Activated CD8-positive, alpha-beta memory T cell treated with anti-CD3 and anti-CD28 coated beads, Interleukin-2, amount 50 U/mL, for 1 hour (primary cell): ENCODE data around the gene RNLS.
"Not testable (repeated sequence)": the region's sequence is repeated elsewhere in the genome, so short reads cannot be mapped to it uniquely, and the experiment has no call there.

Experiments
- DNase-seq: peaks from one replicate; pipeline ENCODE4 v3.0.0-alpha.2; 2020; ENCODE audit errors: extremely low read depth

RNLS gene

DNA sequence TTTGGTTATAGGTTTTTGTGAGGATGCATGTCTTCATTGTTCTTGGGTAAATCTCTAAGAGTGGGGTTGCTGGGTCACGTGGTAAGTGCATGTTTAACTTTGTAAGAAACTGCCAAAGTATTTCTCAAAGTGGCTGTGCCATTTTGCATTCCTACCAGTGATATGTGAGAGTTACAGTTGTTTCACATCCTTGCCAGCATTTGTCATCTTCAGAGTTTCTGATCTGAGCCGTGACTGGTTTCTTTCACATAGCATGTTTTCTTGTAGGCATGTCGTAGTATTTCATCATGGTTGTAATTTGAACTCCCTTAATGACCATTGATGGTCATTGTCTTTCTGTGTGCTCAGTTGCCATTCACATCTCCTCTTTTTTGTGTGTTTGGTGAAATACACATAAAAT is 286.0 kb downstream of the RNLS start:
- no peak for DNase-seq

DNA sequence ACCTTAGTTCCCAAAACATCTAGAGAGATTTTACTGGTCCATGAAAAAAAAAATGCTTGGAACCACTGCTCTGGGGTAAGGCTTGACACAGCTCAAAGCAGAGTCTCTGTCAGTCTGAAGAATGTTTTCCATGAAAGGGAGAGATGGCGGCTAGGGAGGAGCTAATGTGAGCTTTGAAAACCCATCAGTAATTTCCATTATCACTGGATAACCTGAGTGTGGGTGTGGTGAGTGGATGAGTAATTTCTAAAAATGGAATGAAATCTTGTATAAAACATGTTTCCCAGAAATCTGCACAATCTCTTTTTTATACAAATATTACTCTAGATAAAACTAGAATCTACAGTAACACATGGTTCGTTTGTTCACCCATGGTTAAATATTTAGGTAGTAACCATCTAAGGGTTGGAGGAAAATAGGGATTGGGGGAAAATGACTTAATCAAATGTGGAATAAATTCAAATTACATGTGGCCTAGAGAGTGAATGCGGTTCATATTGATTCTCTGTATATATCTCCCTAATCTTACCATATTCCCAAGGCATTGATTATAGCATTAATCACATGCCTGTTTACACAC is 289.4 kb downstream of the RNLS start:
- DNase-seq, result no peak

DNA sequence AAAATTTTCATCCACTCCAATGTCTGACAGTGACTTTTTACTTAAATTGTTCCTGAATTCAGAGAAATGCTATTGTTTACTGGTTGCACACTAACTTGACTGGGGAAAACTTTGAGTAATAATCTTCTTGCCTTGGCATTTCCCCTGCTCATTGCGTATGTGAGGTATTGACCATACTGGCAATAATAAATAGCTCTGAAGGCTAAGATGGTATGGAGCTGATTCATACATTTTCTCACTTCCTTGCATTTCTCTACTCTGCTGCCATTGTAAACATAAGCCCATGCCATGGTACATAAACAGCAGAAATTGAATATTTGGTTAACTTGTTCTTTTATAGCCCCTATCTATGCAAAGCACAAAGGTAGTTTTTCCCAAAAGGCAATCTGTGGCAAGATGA is 290.0 kb downstream of the RNLS start:
- no peak for DNase-seq

DNA sequence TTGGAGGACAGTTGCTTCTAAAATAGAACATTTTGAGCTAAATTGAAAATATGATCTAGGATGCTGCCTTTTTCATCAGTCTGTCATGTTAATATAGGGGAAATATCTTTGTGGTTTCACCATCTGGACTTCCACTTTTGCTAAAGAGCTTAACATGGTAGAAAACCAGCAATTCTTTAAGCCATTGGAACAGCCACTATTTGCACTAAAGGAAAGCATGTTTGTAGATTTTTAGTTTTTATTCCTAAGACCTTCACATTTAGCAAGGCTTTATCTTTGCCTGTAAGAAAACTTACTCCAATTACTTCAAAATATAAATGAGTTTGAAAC is 291.0 kb downstream of the RNLS start:
- DNase-seq, result no peak

DNA sequence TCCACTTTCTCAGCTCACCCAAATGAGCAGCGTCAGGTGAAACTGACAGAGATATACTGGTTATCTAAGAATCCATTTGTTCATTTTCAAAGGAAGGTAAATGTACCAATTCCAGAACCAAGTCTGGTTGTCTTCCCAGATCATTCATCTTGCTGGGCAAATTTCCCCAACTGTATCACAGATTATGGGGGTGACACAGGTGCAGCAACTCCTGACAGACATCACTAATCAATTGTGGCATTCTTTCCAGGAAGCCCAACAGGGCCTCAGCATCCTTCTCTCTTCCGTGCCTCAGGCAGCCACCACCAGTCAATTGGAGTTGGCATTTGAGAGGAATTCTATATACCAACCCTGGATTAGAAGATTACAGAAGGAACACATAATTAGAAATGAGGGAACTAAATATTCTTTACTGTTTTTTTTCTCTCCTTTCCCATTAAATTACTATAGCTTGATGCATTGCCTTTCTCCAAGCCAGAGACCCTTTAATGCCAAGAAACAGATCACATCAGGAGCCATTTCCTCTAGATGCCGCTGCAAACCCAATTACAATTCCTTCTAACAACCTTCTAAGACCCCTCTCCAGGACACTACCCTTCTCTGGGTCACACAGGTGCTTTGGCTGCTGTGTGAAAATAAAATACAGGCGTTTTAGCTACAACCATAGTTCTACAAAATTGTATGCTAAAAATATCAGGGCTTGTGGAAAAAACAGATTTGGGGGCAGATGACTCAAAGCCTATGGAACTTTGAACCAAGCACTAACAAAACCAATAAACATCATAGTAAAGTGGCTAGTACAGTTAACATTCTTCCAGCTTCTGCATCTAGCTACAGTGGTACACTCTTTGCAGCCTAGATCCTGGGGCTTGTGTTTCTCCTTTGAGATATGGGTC is 291.6 kb downstream of the RNLS start:
- no peak for DNase-seq

DNA sequence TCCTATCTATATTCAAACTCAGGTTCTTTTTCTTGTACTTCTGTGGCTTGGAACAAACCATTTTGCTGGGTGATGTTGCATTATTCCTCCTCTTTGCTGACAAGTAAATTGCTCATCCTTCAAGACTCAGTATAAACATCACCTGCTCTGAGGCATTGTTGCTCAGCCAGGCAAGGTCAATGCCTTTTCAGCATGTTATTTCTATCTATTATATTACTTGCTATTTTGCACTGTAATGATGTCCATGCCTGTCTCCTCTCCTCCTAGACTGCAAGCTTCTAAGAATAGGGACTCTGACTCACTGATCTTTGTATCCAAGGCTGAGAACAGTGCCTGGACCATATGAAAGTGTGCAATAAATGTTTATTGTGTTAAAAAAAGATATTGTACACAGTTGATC is 293.8 kb downstream of the RNLS start:
- no peak for DNase-seq

DNA sequence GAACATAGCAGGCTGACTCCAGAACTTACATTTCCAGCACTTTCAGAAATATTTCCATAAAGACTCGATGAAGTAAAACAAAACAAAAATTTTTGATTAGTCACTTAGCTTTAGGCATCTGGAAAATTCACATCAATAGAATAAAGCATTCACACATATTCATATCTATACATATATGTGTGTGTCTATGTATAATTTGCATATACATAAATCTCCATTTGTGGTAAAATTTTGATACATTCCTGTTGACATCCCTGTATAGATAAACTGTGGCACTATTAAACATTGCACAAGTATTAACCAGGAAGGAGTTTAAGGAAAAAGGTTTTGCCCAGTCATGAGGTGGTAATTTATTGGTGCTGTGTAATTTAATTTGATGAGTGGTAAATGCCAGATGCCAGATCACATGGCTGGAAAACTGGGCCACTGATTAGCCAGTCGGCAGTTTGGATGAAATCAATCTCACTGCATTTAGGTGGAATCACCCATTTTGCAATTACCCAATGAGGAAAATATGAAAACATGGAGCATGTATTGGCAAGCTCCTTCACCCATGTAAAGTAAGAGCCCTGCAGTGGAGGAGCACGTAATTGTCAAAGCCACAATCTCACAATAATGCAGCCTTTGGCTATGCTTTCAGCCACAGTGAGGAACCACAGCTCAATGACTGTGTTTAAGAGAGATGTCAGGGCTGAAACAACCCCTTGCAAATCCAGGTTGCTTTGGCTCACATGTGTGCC is 294.6 kb downstream of the RNLS start:
- no peak for DNase-seq

DNA sequence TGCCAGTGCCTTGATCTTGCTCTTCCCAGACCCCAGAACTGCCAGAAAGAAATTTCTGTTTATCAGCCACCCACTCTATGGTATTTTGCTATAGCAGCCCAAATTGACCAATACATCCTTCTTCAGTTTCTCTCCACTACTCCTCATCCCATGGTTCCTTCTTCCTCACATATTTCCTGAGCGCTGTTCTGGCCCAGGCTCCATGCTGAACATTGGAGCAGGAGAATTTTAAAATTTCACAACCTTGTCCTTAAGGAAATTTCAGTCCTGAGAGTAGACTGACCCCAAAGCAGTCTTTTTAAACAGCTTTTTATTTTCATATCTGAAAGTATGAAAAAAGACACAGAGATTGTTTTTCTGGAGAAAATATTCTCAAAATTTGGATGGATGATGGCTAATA is 297.1 kb downstream of the RNLS start:
- DNase-seq, result no peak

DNA sequence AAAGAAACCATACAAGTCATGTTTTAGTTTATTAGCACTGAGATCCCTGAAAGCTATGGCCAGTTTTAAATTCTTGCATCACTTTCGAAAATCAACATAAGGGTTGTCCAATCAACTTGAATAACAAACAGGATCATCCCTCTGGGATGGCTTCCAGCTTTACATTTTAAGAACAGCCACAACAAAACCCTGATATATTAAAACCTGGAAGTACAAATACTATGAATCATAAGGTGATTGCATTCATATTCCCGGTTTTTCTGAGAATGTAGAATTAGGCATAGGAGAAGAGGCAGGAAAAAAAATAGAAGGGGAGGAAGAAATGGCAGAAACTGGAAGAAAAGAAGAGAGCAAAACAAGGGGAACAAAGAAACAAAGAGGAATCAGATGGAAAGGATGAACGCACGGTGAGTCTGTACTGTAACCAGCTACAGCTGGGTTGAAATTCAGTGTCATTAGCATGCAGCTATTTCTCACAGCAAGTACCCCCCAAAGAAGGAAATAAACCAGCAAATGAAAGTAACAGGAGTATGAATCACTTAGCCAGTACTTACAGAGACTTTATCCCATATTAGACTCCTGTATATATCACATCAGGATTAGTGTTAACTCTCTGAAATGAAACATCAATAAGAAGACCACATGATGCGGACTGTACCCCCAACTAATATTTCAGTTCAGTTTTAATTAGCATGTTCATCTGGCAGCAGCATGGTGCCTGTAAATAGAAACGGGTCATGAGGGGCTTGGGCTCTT is 301.3 kb downstream of the RNLS start:
- no peak for DNase-seq

DNA sequence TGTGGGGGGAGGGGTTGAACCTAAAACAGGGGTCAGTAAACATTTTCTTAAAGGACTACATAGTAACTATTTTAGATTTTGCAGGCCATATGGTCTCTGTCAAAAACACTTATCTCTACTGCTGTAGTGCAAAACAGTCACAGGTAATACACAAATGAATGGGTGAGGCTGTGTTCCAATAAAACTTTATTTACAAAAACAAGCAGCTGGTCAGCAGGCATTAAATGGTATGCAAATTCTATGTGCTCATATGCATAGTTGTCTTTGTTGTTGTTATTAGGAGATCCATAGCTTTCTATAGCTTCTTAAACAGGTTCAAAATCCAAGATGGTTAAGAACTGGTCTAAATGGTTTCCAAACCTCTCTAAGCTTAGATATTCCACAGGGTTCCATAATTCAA is 302.6 kb downstream of the RNLS start:
- no peak for DNase-seq

DNA sequence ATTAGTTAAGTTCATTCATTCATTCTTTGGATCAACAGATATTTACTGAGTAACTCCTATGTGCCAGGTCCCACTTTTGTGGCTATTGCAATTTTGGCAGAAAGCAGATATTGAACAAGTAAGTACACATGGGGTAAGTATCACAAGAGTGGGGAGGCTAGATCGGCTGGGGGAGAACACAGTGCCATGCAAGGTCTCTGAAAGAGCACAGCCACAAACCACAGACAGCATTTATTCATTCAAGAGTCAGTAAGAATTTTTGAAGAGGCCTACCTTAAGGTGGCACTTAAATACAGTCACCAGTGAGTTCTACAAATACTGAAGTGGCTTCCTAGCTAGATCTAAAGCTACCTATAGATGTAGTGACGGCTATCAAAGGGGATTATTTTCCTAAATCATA is 304.2 kb downstream of the RNLS start:
- DNase-seq, result no peak

DNA sequence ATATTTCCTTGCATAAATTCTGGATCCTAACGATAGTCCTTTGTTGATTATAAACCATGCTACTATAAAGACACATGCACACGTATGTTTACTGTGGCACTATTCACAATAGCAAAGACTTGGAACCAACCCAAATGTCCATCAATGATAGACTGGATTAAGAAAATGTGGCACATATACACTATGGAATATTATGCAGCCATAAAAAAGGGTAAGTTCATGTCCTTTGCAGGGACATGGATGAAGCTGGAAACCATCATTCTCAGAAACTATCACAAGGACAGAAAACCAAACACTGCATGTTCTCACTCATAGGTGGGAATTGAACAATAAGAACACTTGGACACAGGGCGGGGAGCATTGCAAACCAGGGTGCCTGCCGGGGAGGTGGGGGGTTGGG is 306.2 kb downstream of the RNLS start:
- DNase-seq, result not testable (repeated sequence)

DNA sequence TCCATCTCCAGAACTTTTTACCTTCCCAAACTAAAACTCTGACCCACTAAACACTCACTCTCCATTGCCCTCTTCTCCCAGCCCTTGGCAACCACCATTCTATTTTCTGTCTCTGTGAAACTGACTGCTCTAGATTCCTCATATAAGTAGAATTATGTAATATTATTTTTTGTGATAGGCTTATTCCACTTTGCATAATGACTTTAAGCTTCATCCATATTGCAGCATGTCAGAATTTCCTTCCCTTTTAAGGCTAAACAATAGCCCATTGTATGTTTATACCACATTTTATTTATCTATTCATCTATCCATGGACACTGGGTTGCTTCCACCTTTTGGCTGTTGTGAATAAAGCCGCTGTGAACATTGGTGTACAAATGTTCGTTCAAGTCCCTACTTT is 308.8 kb downstream of the RNLS start:
- no peak for DNase-seq

DNA sequence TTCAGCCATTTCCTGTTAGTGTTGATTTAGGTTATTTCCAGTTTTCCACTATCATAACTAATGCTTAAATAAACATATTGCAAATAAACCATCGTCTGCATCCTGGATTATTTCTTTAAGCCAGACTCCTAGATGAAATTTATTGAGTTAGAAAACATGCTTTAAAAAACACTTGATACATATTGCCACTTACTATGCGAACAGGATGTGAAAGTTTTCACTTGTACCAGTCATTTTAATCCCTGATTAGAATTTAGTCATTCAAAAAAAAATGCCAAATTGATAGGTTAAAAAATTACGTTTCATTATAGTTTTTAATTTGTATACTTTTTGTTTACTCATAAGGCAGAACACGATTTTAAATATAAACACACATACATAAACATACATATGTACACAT is 309.6 kb downstream of the RNLS start:
- no peak for DNase-seq

DNA sequence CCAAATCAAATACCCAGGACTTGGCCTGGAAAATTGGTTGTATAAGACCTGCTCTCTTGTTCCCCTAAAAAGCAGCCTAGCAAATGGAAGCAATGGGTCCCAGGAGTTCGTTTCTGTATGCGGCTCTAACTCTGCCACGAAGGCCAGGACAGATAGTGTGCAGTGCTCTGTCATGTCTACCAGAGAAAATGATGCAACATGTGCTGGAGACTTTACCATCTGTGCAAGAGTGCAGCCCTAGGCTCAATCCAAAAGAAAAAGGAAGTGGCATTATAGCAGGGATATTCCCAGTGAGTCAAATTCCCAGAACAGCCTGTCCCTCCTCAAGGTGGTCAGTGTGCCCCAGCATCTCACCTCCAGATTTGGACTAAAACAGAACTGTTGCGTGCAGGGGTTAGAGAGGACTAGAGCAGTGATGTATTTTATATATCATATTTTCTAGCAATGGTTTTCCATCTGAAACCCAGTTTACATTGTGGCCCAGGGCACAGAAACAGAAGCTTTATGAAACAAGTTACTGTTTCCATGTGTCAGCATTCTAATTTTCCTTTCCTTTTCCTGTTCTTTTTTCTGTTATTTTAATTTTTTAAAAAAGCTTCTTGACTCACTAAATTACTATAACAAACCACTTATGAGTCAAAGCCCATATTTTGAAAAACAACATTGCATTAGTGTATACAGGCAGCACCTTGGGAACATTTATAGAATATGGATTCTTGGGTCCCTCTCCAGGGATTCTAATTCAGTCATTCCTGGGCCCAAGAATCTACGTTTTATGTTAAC is 311.2 kb downstream of the RNLS start:
- DNase-seq, result no peak

DNA sequence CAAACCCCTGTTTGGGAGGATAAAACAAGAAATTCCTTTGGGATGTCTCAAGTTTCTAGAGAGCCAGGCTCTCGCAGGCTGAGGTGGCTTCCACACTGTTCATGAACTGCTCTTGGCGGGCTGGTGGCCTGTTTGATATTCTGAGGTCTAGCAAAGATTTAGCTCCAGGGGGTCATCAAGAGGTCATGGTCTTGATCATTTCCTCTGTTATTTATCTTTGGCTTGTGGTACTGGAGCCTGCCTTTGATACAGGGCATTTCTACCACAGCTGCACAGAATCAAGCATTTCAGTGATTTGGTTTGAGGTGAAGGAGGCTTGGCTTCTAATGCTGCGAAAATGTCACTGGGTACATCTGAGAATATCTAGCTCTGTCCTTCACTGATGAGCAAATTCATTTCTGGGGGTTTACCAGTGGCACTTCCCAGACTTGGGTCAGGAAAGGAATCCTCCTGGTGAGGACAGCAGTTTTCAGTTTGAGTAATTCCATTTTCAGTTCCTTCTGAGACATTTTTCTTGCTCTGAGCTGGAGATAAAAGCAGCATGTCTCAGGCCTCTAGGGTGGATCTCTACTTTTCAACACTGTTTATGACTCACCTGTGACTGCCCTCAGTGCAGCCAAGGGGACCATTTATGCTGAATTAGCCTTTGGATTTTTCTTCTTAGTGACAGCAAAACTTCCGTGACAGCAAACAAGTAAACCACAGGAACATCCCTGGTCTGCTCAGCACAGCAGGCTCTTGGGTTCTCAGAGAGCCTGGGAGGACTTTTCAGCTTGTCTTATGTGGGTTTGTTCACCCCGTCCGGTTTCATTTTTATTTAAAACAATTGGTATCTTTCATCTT is 312.0 kb downstream of the RNLS start:
- no peak for DNase-seq

DNA sequence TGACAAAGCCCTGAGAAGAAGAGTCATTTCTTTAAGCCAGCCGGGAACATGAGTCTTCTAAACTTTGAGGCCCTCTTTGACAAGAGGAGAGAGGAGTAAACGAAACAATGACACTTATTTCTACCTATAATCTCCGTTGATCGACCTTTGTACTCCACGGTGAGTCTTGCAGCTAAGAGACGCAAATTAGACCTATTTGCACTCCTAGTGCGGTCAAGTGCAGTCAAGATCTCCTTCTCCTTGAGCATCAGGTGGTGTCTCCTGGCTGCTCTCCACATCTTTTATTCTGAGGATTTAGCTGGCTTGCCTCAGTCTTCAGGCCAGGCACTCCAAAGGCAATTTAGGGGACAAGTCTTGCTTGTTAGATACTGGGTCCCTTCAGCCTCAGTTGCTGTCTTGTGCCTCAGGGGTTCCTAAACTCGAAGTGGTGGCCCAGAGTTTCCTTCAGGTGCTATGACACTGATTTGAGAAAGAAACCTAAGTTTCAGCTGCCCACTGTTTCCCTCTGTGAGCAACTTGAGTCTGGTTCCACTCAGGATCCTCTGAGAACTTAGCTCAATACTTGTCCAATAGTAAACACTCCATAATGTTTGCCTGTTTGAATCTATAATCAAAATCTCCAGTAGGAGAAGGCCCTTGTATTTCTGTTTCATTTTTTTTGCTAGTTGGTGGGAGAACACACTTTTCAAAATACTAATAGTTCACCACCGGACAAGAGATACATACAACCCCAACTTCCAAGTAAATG is 312.9 kb downstream of the RNLS start:
- DNase-seq, result no peak

DNA sequence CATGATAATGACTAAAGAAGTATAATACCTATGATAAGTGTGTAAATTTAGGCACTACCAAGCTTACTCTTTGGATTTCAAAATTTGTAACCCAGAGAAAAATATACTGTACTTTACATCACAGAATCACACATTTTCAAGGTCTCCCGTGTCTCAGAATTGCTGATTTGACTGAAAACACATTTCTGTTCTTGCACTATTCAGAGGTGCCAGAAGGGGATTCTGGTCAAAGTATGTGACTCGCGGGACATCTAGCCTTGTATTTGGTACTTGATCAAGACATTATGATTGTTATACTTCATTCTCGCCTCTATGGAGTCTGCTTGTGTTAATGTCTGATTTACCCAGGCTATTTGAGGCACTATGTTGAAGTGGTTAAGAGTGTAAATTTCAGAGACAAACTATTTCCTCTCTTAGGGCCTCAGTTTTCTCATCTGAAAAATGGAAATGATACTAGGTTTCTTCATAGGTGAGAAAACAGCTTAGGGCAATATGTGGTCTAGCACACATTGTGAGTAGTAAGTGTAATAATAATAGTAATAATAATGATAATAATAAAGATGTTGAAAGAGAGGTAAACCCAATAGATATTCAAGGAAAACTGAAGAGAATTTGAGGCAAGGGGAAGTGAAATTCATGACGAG is 320.4 kb downstream of the RNLS start:
- DNase-seq, result no peak

DNA sequence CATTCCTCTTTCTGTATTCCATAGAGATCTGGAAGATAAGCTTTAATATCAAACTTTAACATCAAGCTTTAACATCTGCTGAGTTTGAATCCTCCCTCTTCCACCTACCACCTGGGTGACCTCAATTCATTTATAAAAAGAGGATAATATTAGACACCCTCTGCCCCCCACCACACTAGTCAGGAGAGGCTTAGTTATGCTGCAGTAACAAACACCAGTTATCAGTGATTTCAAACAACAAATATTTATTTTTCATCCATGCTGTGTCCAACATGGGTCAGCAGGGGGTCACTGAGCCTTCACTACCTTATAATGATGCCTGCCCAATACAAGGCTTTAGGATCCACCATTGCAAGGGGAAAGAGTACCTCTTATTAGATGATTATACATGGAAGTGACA is 322.0 kb downstream of the RNLS start:
- DNase-seq, result no peak
